Activated CD8-positive, alpha-beta T cell treated with anti-CD3 and anti-CD28 coated beads for 36 hours (primary cell): ENCODE results near the gene DLX4. TPM values are rescaled to one million over a fixed set of nuclear protein-coding genes. Genes with fewer than 3 reads are reported as not detected.

Experiments used
- ATAC-seq: fragments of 200-7000 bp; cut with Tn5 transposase; one replicate; pipeline ENCODE4 v1.10.0; 2021; ENCODE audit warnings: mild to moderate bottlenecking, moderate library complexity
- CTCF ChIA-PET: fragments of 350-600 bp; sonication (Branson Sonifier 250); formaldehyde crosslinking; loops from one replicate; lab custom pipeline; 2021; ENCODE audit warnings: antibody characterized with exemption; lab: Charles Lee
- POLR2A ChIA-PET: fragments of 350-600 bp; sonication (Branson Sonifier 250); formaldehyde crosslinking; loops from one replicate; lab custom pipeline; 2021; ENCODE audit warnings: antibody characterized with exemption; lab: Charles Lee
- DNase-seq: peaks from one replicate; pipeline ENCODE4 v3.0.0-alpha.2; 2020
- H3K27ac Mint-ChIP-seq: one replicate; pipeline ENCODE4 v1.8.0; 2021; ENCODE audit warnings: mild to moderate bottlenecking, mixed read lengths
- H3K27me3 Mint-ChIP-seq: one replicate; pipeline ENCODE4 v1.8.0; 2021; ENCODE audit warnings: mixed read lengths
- H3K36me3 Mint-ChIP-seq: one replicate; pipeline ENCODE4 v1.8.0; 2021; ENCODE audit warnings: low read depth, mixed read lengths
- H3K4me1 Mint-ChIP-seq: one replicate; pipeline ENCODE4 v1.8.0; 2021; ENCODE audit warnings: low read depth, mixed read lengths
- H3K4me3 Mint-ChIP-seq: one replicate; pipeline ENCODE4 v1.8.0; 2021; ENCODE audit warnings: mild to moderate bottlenecking, moderate library complexity, mixed read lengths
- H3K9me3 Mint-ChIP-seq: one replicate; pipeline ENCODE4 v1.8.0; 2021; ENCODE audit warnings: mixed read lengths
- intact Hi-C: fragments of 100-400 bp; cut with micrococcal nuclease; formaldehyde crosslinking; loops from one replicate; pipeline ENCODE4 v1.10.0; 2022
- total RNA-seq, 2 experiments: library from RNA; stranded (reverse); gene quantifications; one replicate each; pipeline ENCODE4 v1.2.3, GENCODE V29; 2021
- TF ChIP-seq, protein P1 (sequence below): fragments of 200-600 bp; IDR thresholded peaks from one replicate; pipeline ENCODE4 v1.8.0; 2022; ENCODE audit warnings: antibody characterized with exemption, mild to moderate bottlenecking

DLX4 gene
- total RNA-seq, 2 experiments from 2014 or later = 0.43 to 0.81 TPM

DNA sequence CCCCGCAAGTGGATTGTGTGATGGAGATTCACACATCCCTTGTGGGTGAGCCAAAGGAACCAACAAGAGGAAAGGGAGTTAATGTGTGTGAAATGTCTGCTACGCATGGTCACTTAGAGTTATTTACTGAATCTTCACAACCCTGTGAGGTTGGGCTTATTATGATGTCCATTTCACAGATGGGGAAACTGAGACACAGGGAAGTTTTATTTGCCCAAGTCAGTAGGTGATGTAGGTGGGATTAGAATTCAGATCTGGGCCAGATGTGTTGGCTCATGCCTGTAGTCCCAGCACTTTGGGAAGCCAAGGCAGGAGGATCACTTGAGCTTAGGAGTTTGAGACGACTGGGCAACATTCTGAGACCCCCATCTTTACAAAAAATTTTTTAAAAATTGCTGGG lies 11.6 kb upstream of the DLX4 start:
- ATAC-seq = no peak
- TF ChIP-seq, protein P1, sequence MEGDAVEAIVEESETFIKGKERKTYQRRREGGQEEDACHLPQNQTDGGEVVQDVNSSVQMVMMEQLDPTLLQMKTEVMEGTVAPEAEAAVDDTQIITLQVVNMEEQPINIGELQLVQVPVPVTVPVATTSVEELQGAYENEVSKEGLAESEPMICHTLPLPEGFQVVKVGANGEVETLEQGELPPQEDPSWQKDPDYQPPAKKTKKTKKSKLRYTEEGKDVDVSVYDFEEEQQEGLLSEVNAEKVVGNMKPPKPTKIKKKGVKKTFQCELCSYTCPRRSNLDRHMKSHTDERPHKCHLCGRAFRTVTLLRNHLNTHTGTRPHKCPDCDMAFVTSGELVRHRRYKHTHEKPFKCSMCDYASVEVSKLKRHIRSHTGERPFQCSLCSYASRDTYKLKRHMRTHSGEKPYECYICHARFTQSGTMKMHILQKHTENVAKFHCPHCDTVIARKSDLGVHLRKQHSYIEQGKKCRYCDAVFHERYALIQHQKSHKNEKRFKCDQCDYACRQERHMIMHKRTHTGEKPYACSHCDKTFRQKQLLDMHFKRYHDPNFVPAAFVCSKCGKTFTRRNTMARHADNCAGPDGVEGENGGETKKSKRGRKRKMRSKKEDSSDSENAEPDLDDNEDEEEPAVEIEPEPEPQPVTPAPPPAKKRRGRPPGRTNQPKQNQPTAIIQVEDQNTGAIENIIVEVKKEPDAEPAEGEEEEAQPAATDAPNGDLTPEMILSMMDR = no peak
- ChIA-PET CTCF (interaction anchor here (1.3 to 5.3 kb wide), 4 partner anchors 18 to 97 kb away, joined by 3 to 62 read pairs (median 4); partner anchors contain the start of gene DLX3), POLR2A (interaction anchor here (0.6 to 1.8 kb wide), 3 partner anchors 9 to 19 kb away, joined by 3 to 4 read pairs (median 3); no protein-coding TSS in a partner anchor)
- Mint-ChIP-seq H3K4me3 (no peak overlapping the region), H3K9me3 (no peaks in the 10 kb centered on the region), H3K27ac (no peak overlapping the region), H3K27me3 (peaks cover 16% of the 10 kb centered on the region), H3K36me3 (no peaks in the 10 kb centered on the region), H3K4me1 (no peaks in the 10 kb centered on the region)
- intact Hi-C loops = no loop called here
- DNase-seq = no peak

DNA sequence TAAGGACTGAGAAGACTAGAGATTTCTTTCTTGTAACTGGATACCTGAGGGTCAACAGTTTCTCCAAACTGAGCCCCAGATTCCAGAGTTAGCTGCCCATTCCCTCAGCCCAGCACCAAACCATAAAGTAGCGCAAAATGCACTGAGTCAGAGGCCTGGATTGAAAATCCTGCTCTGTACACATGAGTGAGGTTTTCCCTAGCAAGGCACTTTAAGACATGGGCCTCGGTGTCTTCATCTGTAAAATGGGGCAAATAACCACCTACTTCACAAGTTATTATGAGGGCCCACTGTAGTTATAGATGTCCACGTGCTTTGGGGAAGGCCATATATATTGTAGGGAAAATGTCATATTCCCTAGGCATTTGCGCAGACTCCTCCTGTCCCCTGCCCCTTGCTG lies 10.3 kb upstream of the DLX4 start:
- Mint-ChIP-seq H3K4me1 (peaks cover 5% of the 10 kb centered on the region), H3K36me3 (no peaks in the 10 kb centered on the region), H3K4me3 (no peak overlapping the region), H3K27me3 (peaks cover 24% of the 10 kb centered on the region), H3K9me3 (no peaks in the 10 kb centered on the region), H3K27ac (no peak overlapping the region)
- intact Hi-C loops = no loop called here
- ChIA-PET CTCF (interaction anchor here (0.7 to 5.3 kb wide), 2 partner anchors 39 to 123 kb away, joined by 3 to 62 read pairs; partner anchors contain the start of gene DLX3), POLR2A (no interaction called here)
- TF ChIP-seq, protein P1 = no peak
- ATAC-seq (no peak), DNase-seq (no peak)

DNA sequence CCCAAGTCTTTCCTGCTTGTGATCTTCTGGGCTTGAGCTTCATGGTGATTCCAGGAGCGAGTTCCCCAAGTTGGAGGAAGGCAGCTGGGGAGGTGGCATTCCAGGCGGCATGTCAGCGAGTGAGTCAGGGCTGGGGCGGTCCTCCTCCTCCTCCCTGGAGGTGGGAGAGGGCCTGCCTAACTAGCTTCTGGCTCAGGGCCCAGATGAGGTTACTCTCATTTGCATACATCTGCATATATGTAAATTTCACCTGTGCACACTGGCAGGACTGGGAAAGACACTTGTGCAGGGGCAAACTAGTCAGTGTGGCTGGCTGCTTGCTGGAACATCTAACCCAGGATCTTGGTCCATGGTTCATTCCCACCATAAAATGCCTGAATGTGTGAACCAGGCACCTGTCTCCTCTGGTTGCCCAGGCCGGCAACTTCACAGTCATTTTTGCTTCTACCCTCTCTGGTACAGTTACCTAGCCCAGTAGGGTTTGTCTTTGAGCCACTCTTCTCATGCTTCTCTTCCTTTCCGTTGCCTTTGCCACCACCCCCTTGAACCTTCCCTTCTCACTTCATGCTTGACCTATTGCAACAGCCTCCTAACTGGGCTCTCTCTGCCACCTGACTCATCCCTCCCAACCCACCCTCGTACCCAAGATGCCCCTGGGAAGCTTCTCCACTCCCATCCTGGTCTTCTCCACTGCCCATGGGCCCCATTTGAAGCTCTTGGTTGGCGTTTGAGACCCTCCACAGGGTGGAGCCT lies 9.6 kb upstream of the DLX4 start:
- peaks cover 27% of the 10 kb centered on the region for H3K27me3 Mint-ChIP-seq
- intact Hi-C loops = no loop called here
- H3K4me1 Mint-ChIP-seq = peaks cover 9% of the 10 kb centered on the region
- no peak for ATAC-seq
- no peaks in the 10 kb centered on the region for H3K36me3 Mint-ChIP-seq
- POLR2A ChIA-PET = no interaction called here
- TF ChIP-seq, protein P1 = no peak
- no peaks in the 10 kb centered on the region for H3K9me3 Mint-ChIP-seq
- no peak overlapping the region for H3K4me3 Mint-ChIP-seq
- CTCF ChIA-PET = interaction anchor here (0.7 to 5.3 kb wide), 2 partner anchors 38 to 123 kb away, joined by 3 to 62 read pairs; partner anchors contain the start of gene DLX3
- H3K27ac Mint-ChIP-seq = no peak overlapping the region
- DNase-seq = no peak

DNA sequence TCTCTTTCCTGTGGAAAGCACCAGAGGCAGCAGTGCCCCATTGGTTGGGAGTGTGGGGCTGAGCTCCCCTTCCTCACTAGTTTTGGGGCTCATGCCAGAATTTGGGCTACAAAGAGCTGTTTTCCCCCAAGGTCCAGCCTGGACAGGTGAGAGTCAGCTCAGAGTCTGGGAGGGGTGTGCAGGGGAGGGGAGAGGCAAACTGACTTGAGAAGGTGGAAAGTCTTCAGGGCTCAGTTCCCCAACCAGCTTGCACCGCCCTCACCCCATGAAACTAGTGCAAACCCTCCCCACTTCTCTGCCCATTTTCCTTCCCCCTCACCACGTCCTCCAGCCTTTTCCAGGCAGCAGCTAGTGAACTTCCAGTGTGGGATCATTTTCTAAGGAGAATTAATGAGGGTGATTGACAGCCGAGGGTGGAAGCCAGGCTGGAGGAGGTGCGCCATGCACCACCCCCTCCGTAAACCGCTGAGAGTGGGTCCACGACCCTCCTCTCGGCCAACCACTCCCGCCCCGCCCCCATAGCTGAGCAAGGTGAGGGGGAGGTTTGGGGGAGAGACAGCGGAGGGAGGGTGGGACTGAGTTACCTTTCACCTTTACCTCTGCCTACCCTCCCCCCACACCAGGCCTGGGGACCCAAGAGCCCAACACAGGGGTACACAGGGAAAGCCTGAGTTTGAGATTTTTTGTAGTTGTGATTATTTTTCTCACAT lies 6.2 kb upstream of the DLX4 start:
- no peak overlapping the region for H3K27ac Mint-ChIP-seq
- no peak overlapping the region for H3K4me3 Mint-ChIP-seq
- H3K27me3 Mint-ChIP-seq = peaks cover 55% of the 10 kb centered on the region
- ChIA-PET CTCF (interaction anchor here (0.9 to 4.8 kb wide), 4 partner anchors 10 to 36 kb away, joined by 3 to 30 read pairs (median 12); no protein-coding TSS in a partner anchor), POLR2A (no interaction called here)
- no peaks in the 10 kb centered on the region for H3K9me3 Mint-ChIP-seq
- intact Hi-C loops = no loop called here
- H3K4me1 Mint-ChIP-seq = peaks cover 24% of the 10 kb centered on the region
- TF ChIP-seq, protein P1 = no peak
- no peaks in the 10 kb centered on the region for H3K36me3 Mint-ChIP-seq
- DNase-seq = no peak
- no peak for ATAC-seq
